ENCODE measurements around the gene PAK2. TPM values are rescaled to one million over a fixed set of nuclear protein-coding genes. Genes with fewer than 3 reads are reported as not detected.

Gene PAK2
- polyA plus RNA-seq, 1 of the 3 experiments (the other 2 are of a cell fraction), result 27.9 TPM

DNA sequence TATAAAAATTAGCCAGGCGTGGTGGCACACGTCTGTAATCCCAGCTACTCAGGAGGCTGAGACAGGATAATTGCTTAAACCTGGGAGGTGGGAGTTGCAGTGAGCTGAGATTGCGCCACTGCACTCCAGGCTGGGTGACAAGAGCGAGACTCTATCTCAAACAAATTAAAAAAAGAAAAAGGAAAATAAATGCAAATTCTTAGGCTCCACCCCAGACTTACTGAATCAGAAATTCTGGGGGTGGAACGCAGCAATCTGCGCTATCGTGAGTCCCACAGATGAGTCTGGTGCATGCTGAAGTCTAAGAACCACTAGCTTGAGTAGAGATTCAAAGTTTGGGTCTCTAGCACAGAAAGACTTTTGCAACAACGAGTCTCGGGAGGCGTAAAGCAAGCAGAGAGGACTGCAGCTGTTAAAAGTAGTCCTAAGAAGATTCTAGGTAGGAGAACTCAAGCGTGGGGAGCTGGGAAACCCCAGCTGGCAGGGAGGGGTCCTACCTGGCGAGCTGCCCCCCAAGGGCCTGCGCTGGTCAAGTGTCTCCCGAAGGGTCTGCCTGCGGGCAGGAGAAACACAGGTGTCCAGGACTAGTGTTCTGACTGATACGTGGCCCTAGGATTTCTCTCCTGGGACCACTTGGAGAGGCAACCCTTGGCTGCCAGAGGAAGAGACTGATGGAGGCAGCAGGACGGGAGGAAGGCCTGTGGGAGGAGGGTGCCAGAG, 49.6 kb upstream of the PAK2 start:
- H3K4me3 ChIP-seq (ENCODE audit: low read depth in 2 of 2, low read length in 1 of 2), result no peak overlapping the region
- H3K27me3 ChIP-seq (ENCODE audit: insufficient read depth), result no peaks in the 10 kb centered on the region
- H3K27ac ChIP-seq (ENCODE audit: low read depth in 2 of 2, low read length in 1 of 2), result no peak overlapping the region
- no peaks in the 10 kb centered on the region for H3K9me3 ChIP-seq
- H3K36me3 ChIP-seq (replicated peaks in 1 of 2; ENCODE audit: control insufficient read depth in 1 of 2, insufficient read depth in 2 of 2, low read length in 1 of 2), result no peaks in the 10 kb centered on the region
- no peaks in the 10 kb centered on the region for H3F3A ChIP-seq (replicated peaks; ENCODE audit: insufficient read depth)
- no peak for TF ChIP-seq TEAD4 (IDR thresholded peaks at IDR 0.05; ENCODE audit: borderline replicate concordance, insufficient read depth)
- TF ChIP-seq REST (IDR thresholded peaks at IDR 0.05; ENCODE audit: low read depth, low read length), result no peak
- TF ChIP-seq, protein P1, sequence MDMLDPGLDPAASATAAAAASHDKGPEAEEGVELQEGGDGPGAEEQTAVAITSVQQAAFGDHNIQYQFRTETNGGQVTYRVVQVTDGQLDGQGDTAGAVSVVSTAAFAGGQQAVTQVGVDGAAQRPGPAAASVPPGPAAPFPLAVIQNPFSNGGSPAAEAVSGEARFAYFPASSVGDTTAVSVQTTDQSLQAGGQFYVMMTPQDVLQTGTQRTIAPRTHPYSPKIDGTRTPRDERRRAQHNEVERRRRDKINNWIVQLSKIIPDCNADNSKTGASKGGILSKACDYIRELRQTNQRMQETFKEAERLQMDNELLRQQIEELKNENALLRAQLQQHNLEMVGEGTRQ (IDR thresholded peaks at IDR 0.05; ENCODE audit: borderline replicate concordance, low read depth, low read length), result no peak
- TF ChIP-seq EP300 (IDR thresholded peaks at IDR 0.05; ENCODE audit: borderline replicate concordance in 1 of 2, low read depth in 1 of 2, low read length in 1 of 2), result no peak
- TF ChIP-seq SMC3 (IDR thresholded peaks at IDR 0.05; ENCODE audit: low read depth, low read length), result no peak
- no peak for TF ChIP-seq SIN3A (IDR thresholded peaks at IDR 0.05; ENCODE audit: borderline replicate concordance, low read depth, low read length)
- TF ChIP-seq, protein P2, sequence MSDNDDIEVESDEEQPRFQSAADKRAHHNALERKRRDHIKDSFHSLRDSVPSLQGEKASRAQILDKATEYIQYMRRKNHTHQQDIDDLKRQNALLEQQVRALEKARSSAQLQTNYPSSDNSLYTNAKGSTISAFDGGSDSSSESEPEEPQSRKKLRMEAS (IDR thresholded peaks at IDR 0.05; ENCODE audit: low read depth), result no peak
- TF ChIP-seq PBX3 (IDR thresholded peaks at IDR 0.05), result no peak
- no peak for TF ChIP-seq FOSL2 (IDR thresholded peaks at IDR 0.05; ENCODE audit: borderline replicate concordance, low read depth)
- no peak for TF ChIP-seq ELF1 (IDR thresholded peaks at IDR 0.05)
- no peak for TF ChIP-seq MXI1 (IDR thresholded peaks at IDR 0.05; ENCODE audit: low read depth, low read length)
- TF ChIP-seq USF1 (IDR thresholded peaks at IDR 0.05; ENCODE audit: borderline replicate concordance, low read depth), result no peak
- no peak for TF ChIP-seq RXRA (IDR thresholded peaks at IDR 0.05; ENCODE audit: borderline replicate concordance, low read depth)
- no peak for TF ChIP-seq POLR2AphosphoS5 (IDR thresholded peaks at IDR 0.05; ENCODE audit: low read depth, low read length)
- TF ChIP-seq JUND (IDR thresholded peaks at IDR 0.05), result no peak
- TF ChIP-seq TCF12 (IDR thresholded peaks at IDR 0.05), result no peak
- no peak for TF ChIP-seq FOXM1 (IDR thresholded peaks at IDR 0.05; ENCODE audit: low read depth)
- TF ChIP-seq, protein P3, sequence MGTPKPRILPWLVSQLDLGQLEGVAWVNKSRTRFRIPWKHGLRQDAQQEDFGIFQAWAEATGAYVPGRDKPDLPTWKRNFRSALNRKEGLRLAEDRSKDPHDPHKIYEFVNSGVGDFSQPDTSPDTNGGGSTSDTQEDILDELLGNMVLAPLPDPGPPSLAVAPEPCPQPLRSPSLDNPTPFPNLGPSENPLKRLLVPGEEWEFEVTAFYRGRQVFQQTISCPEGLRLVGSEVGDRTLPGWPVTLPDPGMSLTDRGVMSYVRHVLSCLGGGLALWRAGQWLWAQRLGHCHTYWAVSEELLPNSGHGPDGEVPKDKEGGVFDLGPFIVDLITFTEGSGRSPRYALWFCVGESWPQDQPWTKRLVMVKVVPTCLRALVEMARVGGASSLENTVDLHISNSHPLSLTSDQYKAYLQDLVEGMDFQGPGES (IDR thresholded peaks at IDR 0.05; ENCODE audit: low read depth, low read length), result no peak
- ChIA-PET CTCF (interaction anchor here (1.3 to 1.9 kb wide), 2 partner anchors 81 to 253 kb away, joined by 3 to 7 read pairs; partner anchors contain the start of gene NCBP2), POLR2A (no interaction called here)
- no peak overlapping the region for H2AFZ ChIP-seq (ENCODE audit: low read depth)
- no peaks in the 10 kb centered on the region for H4K20me1 ChIP-seq (ENCODE audit: insufficient read depth)
- H3K9ac ChIP-seq, result no peak overlapping the region
- peaks cover 0 to 4% of the 10 kb centered on the region in 2 experiments; a peak in 2 of 4 replicates for H3K4me1 ChIP-seq (ENCODE audit: control insufficient read depth in 1 of 2, insufficient read depth in 2 of 2, low read depth in 1 of 2, low read length in 1 of 2)
- no peaks in the 10 kb centered on the region for H3K9me2 ChIP-seq
- no peak for DNase-seq
- H3K4me2 ChIP-seq, result no peak overlapping the region
- WGBS (ENCODE audit: low lambda C conversion rate), result 90% methylated on average over 17 of the region's 17 CpGs
- H3K79me2 ChIP-seq (ENCODE audit: insufficient read depth), result no peaks in the 10 kb centered on the region
